HL-60 (cell line): ENCODE data around the gene MYH10.

Experiments
- CTCF ChIP-seq: IDR thresholded peaks from one replicate; pipeline ENCODE4 v1.5.1; 2011; ENCODE audit warnings: low read length, control low read depth, inconsistent platforms; ENCODE audit not compliant: insufficient read depth
- GABPA ChIP-seq: IDR thresholded peaks from 2 replicates; pipeline ENCODE4 v1.6.1; 2012; ENCODE audit warnings: low read depth
- POLR2AphosphoS5 ChIP-seq: IDR thresholded peaks from 2 replicates; pipeline ENCODE4 v1.6.1; 2012; ENCODE audit warnings: low read depth
- REST ChIP-seq: IDR thresholded peaks from 2 replicates; pipeline ENCODE4 v1.6.1; 2012; ENCODE audit warnings: low read depth; ENCODE audit not compliant: insufficient replicate concordance
- SPI1 ChIP-seq: IDR thresholded peaks from 2 replicates; pipeline ENCODE4 v1.6.1; 2012; ENCODE audit warnings: low read depth, mild to moderate bottlenecking, borderline replicate concordance

GRCh38 chr17:8650119-8650499, 19.6 kb upstream of the MYH10 start:
- no peak for TF ChIP-seq REST
- no peak for TF ChIP-seq POLR2AphosphoS5
- TF ChIP-seq GABPA = no peak
- TF ChIP-seq CTCF = no peak
- no peak for TF ChIP-seq SPI1
